Muscle layer of colon (tissue), 2 donors: ENCODE results near the gene U2AF1L4.
"Not testable (repeated sequence)": the region's sequence is repeated elsewhere in the genome, so short reads cannot be mapped to it uniquely, and the experiment has no call there.

Source experiments
- H3K27ac ChIP-seq: one replicate; pipeline ENCODE4 v1.7.0; 2013; ENCODE audit warnings: low read depth, mild to moderate bottlenecking, low read length, moderate library complexity
- H3K27me3 ChIP-seq, 2 donors: one replicate each; pipeline ENCODE4 v1.7.0; 2013; ENCODE audit warnings: low read length in 2 of 2, mild to moderate bottlenecking in 2 of 2; ENCODE audit not compliant: insufficient read depth in 2 of 2, control insufficient read depth in 1 of 2
- H3K36me3 ChIP-seq: one replicate; pipeline ENCODE4 v1.7.0; 2013; ENCODE audit warnings: mild to moderate bottlenecking, low read length; ENCODE audit not compliant: insufficient read depth
- H3K4me1 ChIP-seq: one replicate; pipeline ENCODE4 v1.7.0; 2013; ENCODE audit warnings: mild to moderate bottlenecking, low read length; ENCODE audit not compliant: insufficient read depth
- H3K4me3 ChIP-seq, 2 donors: one replicate each; pipeline ENCODE4 v1.7.0; 2013; ENCODE audit warnings: low read length in 2 of 2, low read depth in 1 of 2, mild to moderate bottlenecking in 1 of 2, moderate library complexity in 1 of 2
- H3K9ac ChIP-seq: one replicate; pipeline ENCODE4 v1.7.0; 2013; ENCODE audit warnings: low read length
- H3K9me3 ChIP-seq: one replicate; pipeline ENCODE4 v1.7.0; 2013; ENCODE audit warnings: mild to moderate bottlenecking, low read length
- donor health status: abdominal sarcoma.
- donor health status: Adenocarcinoma of cecum.

U2AF1L4 gene

GRCh38 chr19:35724560-35724959, 20.7 kb downstream of the U2AF1L4 start:
- Histone ChIP-seq H3K27ac (no peak overlapping the region), H3K9me3 (no peaks in the 10 kb centered on the region), H3K36me3 (peaks cover 89% of the 10 kb centered on the region), H3K27me3 (no peaks in the 10 kb centered on the region), H3K4me3 (no peak overlapping the region), H3K9ac (no peak overlapping the region), H3K4me1 (peaks cover 2% of the 10 kb centered on the region)

- H3K36me3 ChIP-seq: peaks cover 84% of the 10 kb centered on the region
- not testable (repeated sequence) for H3K9me3 ChIP-seq, H3K4me1 ChIP-seq, H3K9ac ChIP-seq, H3K27ac ChIP-seq, H3K27me3 ChIP-seq, H3K4me3 ChIP-seq
Measured at GRCh38 chr19:35724132-35724531, 21.1 kb downstream of the U2AF1L4 start.

- H3K36me3 ChIP-seq: peaks cover 80% of the 10 kb centered on the region
- H3K4me3 ChIP-seq: no peak overlapping the region
- H3K27ac ChIP-seq: no peak overlapping the region
- peaks cover 10% of the 10 kb centered on the region for H3K4me1 ChIP-seq
- H3K9ac ChIP-seq: no peak overlapping the region
- H3K27me3 ChIP-seq: no peaks in the 10 kb centered on the region
- no peaks in the 10 kb centered on the region for H3K9me3 ChIP-seq
Measured at GRCh38 chr19:35723671-35724070, 21.5 kb downstream of the U2AF1L4 start.

GRCh38 chr19:35722897-35723296, 22.3 kb downstream of the U2AF1L4 start:
- Histone ChIP-seq H3K9me3 (no peaks in the 10 kb centered on the region), H3K4me3 (no peak overlapping the region), H3K36me3 (peaks cover 72% of the 10 kb centered on the region), H3K27ac (no peak overlapping the region), H3K27me3 (no peaks in the 10 kb centered on the region), H3K4me1 (peaks cover 11% of the 10 kb centered on the region), H3K9ac (no peak overlapping the region)

GRCh38 chr19:35722461-35722860, 22.8 kb downstream of the U2AF1L4 start:
- no peaks in the 10 kb centered on the region for H3K27me3 ChIP-seq
- H3K36me3 ChIP-seq: peaks cover 68% of the 10 kb centered on the region
- H3K4me1 ChIP-seq: peaks cover 11% of the 10 kb centered on the region
- H3K4me3 ChIP-seq: no peak overlapping the region
- H3K27ac ChIP-seq: no peak overlapping the region
- H3K9me3 ChIP-seq: no peaks in the 10 kb centered on the region
- H3K9ac ChIP-seq: no peak overlapping the region

- peaks cover 58% of the 10 kb centered on the region for H3K36me3 ChIP-seq
- no peak overlapping the region for H3K27ac ChIP-seq
- peaks cover 11% of the 10 kb centered on the region for H3K4me1 ChIP-seq
- no peaks in the 10 kb centered on the region for H3K27me3 ChIP-seq
- no peak overlapping the region for H3K4me3 ChIP-seq
- H3K9me3 ChIP-seq: no peaks in the 10 kb centered on the region
- no peak overlapping the region for H3K9ac ChIP-seq
Measured at GRCh38 chr19:35721374-35721773, 23.8 kb downstream of the U2AF1L4 start.

GRCh38 chr19:35720648-35721047, 24.6 kb downstream of the U2AF1L4 start:
- Histone ChIP-seq H3K36me3 (peaks cover 51% of the 10 kb centered on the region), H3K9me3 (no peaks in the 10 kb centered on the region)

GRCh38 chr19:35720163-35720524, 25.1 kb downstream of the U2AF1L4 start:
- Histone ChIP-seq H3K27me3 (no peaks in the 10 kb centered on the region), H3K4me1 (peaks cover 21% of the 10 kb centered on the region), H3K27ac (no peak overlapping the region), H3K9ac (no peak overlapping the region), H3K36me3 (peaks cover 46% of the 10 kb centered on the region), H3K4me3 (no peak overlapping the region), H3K9me3 (no peaks in the 10 kb centered on the region)

More at GRCh38 chr19:35720648-35721047, 24.6 kb downstream of the U2AF1L4 start:
- Histone ChIP-seq H3K27me3 (no peaks in the 10 kb centered on the region), H3K4me3 (no peak overlapping the region), H3K4me1 (peaks cover 18% of the 10 kb centered on the region), H3K27ac (no peak overlapping the region), H3K9ac (no peak overlapping the region)

GRCh38 chr19:35719402-35720162, 25.6 kb downstream of the U2AF1L4 start:
- peaks cover 21% of the 10 kb centered on the region for H3K4me1 ChIP-seq
- H3K9ac ChIP-seq: no peak overlapping the region
- H3K9me3 ChIP-seq: no peaks in the 10 kb centered on the region
- H3K36me3 ChIP-seq: peaks cover 40% of the 10 kb centered on the region
- peak overlapping the region; percentile 20 for H3K27ac ChIP-seq
- H3K27me3 ChIP-seq: no peaks in the 10 kb centered on the region
- peak overlapping the region in 1 of 2 donors; percentile 81 for H3K4me3 ChIP-seq

- Histone ChIP-seq H3K4me1 (peaks cover 21% of the 10 kb centered on the region), H3K27me3 (no peaks in the 10 kb centered on the region), H3K4me3 (peak overlapping the region; percentile 81 to 89), H3K27ac (peak overlapping the region; percentile 84), H3K9me3 (no peaks in the 10 kb centered on the region), H3K36me3 (peaks cover 30% of the 10 kb centered on the region), H3K9ac (peak overlapping the region; percentile 68)
Measured at GRCh38 chr19:35718345-35719041, 26.7 kb downstream of the U2AF1L4 start.

GRCh38 chr19:35717665-35718344, 27.4 kb downstream of the U2AF1L4 start, which contains the start of gene KMT2B:
KMT2B (plus strand) TSS chr19:35718003; CDS start chr19:35718019, 16 bp downstream.
- Histone ChIP-seq H3K9ac (peak within 1 kb of the TSS; percentile 68), H3K9me3 (no peaks in the 10 kb centered on the region), H3K27ac (peak within 1 kb of the TSS; percentile 90), H3K4me1 (peaks cover 21% of the 10 kb centered on the region), H3K36me3 (peaks cover 23% of the 10 kb centered on the region), H3K27me3 (no peaks in the 10 kb centered on the region), H3K4me3 (peak within 1 kb of the TSS; percentile 81 to 92)
